ENCODE results near the gene PKNOX1. TPM values are rescaled to one million over a fixed set of nuclear protein-coding genes. Genes with fewer than 3 reads are reported as not detected.

The PKNOX1 gene
- total RNA-seq, 1 experiment from 2014 or later, result 12.7 TPM

DNA sequence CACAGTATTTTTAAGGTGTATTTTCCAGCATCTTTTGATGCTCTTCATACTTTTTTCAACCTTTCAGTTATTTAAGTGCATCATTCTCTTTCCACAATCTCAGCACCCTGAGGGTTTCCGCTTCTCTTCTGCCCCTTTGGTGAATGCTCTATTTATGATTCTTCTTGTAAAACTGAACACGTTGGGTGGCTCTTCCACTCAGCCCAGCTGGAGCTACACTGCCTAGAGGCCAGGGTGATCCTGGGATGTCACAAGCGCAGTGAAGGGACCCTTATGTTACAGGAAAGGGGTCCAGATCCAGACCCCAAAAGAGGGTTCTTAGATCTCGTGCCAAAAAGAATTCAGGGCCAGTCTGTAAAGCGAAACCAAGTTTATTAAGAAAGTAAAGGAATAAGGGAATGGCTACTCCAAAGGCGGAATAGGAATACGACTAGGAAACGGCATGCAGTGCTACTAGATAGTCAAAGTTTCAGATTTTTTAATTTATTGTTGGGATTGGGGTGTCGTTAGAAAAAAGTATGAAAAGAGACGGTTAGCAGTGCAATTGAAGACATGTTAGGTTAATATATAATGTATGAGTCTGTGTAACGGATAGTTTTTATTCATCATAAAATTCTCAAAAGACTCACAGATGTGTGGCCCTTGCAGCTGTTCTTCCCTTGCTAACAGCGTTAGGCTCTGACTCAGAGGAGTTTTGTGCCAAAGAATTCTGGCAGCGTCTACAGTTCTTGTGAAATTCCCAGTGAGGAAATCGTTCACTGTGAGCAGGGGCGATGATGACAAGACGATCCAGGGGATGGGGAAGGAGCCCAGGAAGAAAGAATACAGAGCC is 34.6 kb upstream of the PKNOX1 start (continued):
- no peak for TF ChIP-seq ZBTB33 (IDR thresholded peaks at IDR 0.05; ENCODE audit: extremely low read depth, insufficient replicate concordance, low read length)
- no peak for TF ChIP-seq YY1 (IDR thresholded peaks at IDR 0.05; ENCODE audit: extremely low read depth, insufficient replicate concordance, low read depth, low read length)
- TF ChIP-seq JUND (IDR thresholded peaks at IDR 0.05), result no peak
- TF ChIP-seq CEBPB (IDR thresholded peaks at IDR 0.05; ENCODE audit: low read depth), result no peak
- no peak for TF ChIP-seq SIN3A (IDR thresholded peaks at IDR 0.05; ENCODE audit: low read depth)

GRCh38 chr21:42941696-42942085 is 32.7 kb upstream of the PKNOX1 start:
- no peaks in the 10 kb centered on the region for H3K27me3 ChIP-seq (ENCODE audit: insufficient read depth, low read length)
- 0 out of 2 replicates have a peak overlapping the region, but pooled peaks have one; percentile 7 for H3K4me2 ChIP-seq (ENCODE audit: low read length)
- CTCF ChIA-PET, result no interaction called here
- H3K9me2 ChIP-seq (ENCODE audit: insufficient read depth), result no peaks in the 10 kb centered on the region
- no peaks in the 10 kb centered on the region for H3K9me3 ChIP-seq (ENCODE audit: control insufficient read depth in 1 of 2, insufficient read depth in 1 of 2, low read depth in 1 of 2, low read length in 2 of 2)
- H3K27ac ChIP-seq (ENCODE audit: low read depth, low read length), result no peak overlapping the region
- ATAC-seq (no peak), DNase-seq (ENCODE audit: low read depth, low spot score) (no peak)
- no peak overlapping the region for H3K4me3 ChIP-seq (replicated peaks in 1 of 2; ENCODE audit: low read depth in 1 of 2, low read length in 2 of 2)
- H3K79me2 ChIP-seq (ENCODE audit: insufficient read depth, low read length), result no peaks in the 10 kb centered on the region
- H2AFZ ChIP-seq (ENCODE audit: low read depth, low read length, poor library complexity, severe bottlenecking), result no peak overlapping the region
- intact Hi-C loops (cut with micrococcal nuclease), result no loop called here
- H3K9ac ChIP-seq (ENCODE audit: low read length), result no peak overlapping the region
- no TSS peak for BruUV-seq (replicated peaks)
- no peaks in the 10 kb centered on the region for H4K20me1 ChIP-seq (ENCODE audit: insufficient read depth)
- no peaks in the 10 kb centered on the region for H3K36me3 ChIP-seq (ENCODE audit: control insufficient read depth in 1 of 2, insufficient read depth in 2 of 2, low read length in 2 of 2)
- RAD21 ChIA-PET (ENCODE audit: low non-redundant PET in 1 of 2, low total read pairs in 2 of 2, uncharacterized antibody in 2 of 2, unreplicated experiment in 2 of 2), result no interaction called here
- TF ChIP-seq MAX (IDR thresholded peaks at IDR 0.05) (no peak), YY1 (IDR thresholded peaks at IDR 0.05; ENCODE audit: extremely low read depth, insufficient replicate concordance, low read depth, low read length) (no peak), POLR2AphosphoS5 (IDR thresholded peaks at IDR 0.05; ENCODE audit: low read depth, low read length) (no peak), EZH2 (IDR thresholded peaks at IDR 0.05) (no peak), CTCF (IDR thresholded peaks at IDR 0.05 in 2 of 3, conservative IDR thresholded peaks at IDR 0.05 in 1 of 3; ENCODE audit: borderline replicate concordance in 1 of 3, insufficient read depth in 1 of 3, low read depth in 2 of 3, low read length in 2 of 3) (no peak), SIN3A (IDR thresholded peaks at IDR 0.05; ENCODE audit: low read depth) (no peak), SRF (IDR thresholded peaks at IDR 0.05; ENCODE audit: low read depth) (no peak)
- POLR2A ChIA-PET, result no interaction called here
- peaks cover 3 to 15% of the 10 kb centered on the region in 2 experiments; a peak in 2 of 4 replicates for H3K4me1 ChIP-seq (ENCODE audit: control insufficient read depth in 1 of 2, insufficient read depth in 2 of 2, low read length in 2 of 2)

Data from HCT116 (cell line).